GM12801 (cell line): ENCODE measurements around the gene ACTR6.

ENCODE experiments used
- CTCF ChIP-seq: IDR thresholded peaks from one replicate; pipeline ENCODE4 v1.5.1; 2011; ENCODE audit warnings: control low read depth; ENCODE audit not compliant: insufficient read length; ENCODE audit errors: extremely low read depth

The ACTR6 gene

GRCh38 chr12:100266585-100266834 is 65.9 kb downstream of the ACTR6 start:
- no peak for TF ChIP-seq CTCF

- no peak for TF ChIP-seq CTCF
Observed at GRCh38 chr12:100266835-100267602, 66.4 kb downstream of the ACTR6 start, which contains the start of the genes DEPDC4 and SCYL2. TSS of gene DEPDC4 (minus strand) at chr12:100267079. CDS start at chr12:100267076, 3 bp downstream. TSS of gene SCYL2 (plus strand) at chr12:100267177. CDS start at chr12:100282971, 15,794 bp downstream.

GRCh38 chr12:100267603-100268281 is 67.1 kb downstream of the ACTR6 start:
- no peak for TF ChIP-seq CTCF

GRCh38 chr12:100268835-100269564 is 68.4 kb downstream of the ACTR6 start:
- no peak for TF ChIP-seq CTCF

GRCh38 chr12:100273782-100274181 is 73.2 kb downstream of the ACTR6 start:
- TF ChIP-seq CTCF, result no peak
